GM21825 (cell line): ENCODE results near the gene ZNF609.
"Not testable (repeated sequence)": the region's sequence is repeated elsewhere in the genome, so short reads cannot be mapped to it uniquely, and the experiment has no call there.

Experiments
- ATAC-seq: cut with Tn5 transposase; IDR thresholded peaks from one replicate; pipeline ENCODE4 v1.9.1; 2021; ENCODE audit warnings: mild to moderate bottlenecking, moderate library complexity; ENCODE audit not compliant: unreplicated experiment

Gene ZNF609

GRCh38 chr15:64456634-64457108, 3.7 kb upstream of the ZNF609 start:
- no peak for ATAC-seq

- ATAC-seq = no peak
Measured at GRCh38 chr15:64459066-64459781, 1.2 kb upstream of the ZNF609 start.

GRCh38 chr15:64460724-64461720, 644 bp downstream of the ZNF609 start:
- ATAC-seq = peak; percentile 20

GRCh38 chr15:64461721-64462162, 1.4 kb downstream of the ZNF609 start:
- ATAC-seq = no peak

GRCh38 chr15:64462492-64462891, 2.1 kb downstream of the ZNF609 start:
- no peak for ATAC-seq

- ATAC-seq = no peak
Measured at GRCh38 chr15:64464276-64465005, 4.1 kb downstream of the ZNF609 start.

- ATAC-seq = no peak
Measured at GRCh38 chr15:64466408-64467141, 6.2 kb downstream of the ZNF609 start.

- no peak for ATAC-seq
Measured at GRCh38 chr15:64472161-64472560, 11.8 kb downstream of the ZNF609 start.

- ATAC-seq = no peak
Measured at GRCh38 chr15:64474846-64475245, 14.5 kb downstream of the ZNF609 start.

GRCh38 chr15:64476550-64476949, 16.2 kb downstream of the ZNF609 start:
- no peak for ATAC-seq

- ATAC-seq = no peak
Measured at GRCh38 chr15:64478863-64479262, 18.5 kb downstream of the ZNF609 start.

GRCh38 chr15:64480891-64481290, 20.5 kb downstream of the ZNF609 start:
- ATAC-seq = no peak

- ATAC-seq = no peak
Measured at GRCh38 chr15:64483749-64484148, 23.4 kb downstream of the ZNF609 start.

GRCh38 chr15:64485796-64486195, 25.4 kb downstream of the ZNF609 start:
- no peak for ATAC-seq

GRCh38 chr15:64490598-64491259, 30.4 kb downstream of the ZNF609 start:
- ATAC-seq = no peak

- ATAC-seq = no peak
Measured at GRCh38 chr15:64493641-64494040, 33.3 kb downstream of the ZNF609 start.

- not testable (repeated sequence) for ATAC-seq
Measured at GRCh38 chr15:64495968-64496367, 35.6 kb downstream of the ZNF609 start.

GRCh38 chr15:64500695-64501395, 40.5 kb downstream of the ZNF609 start:
- ATAC-seq = no peak

- ATAC-seq = no peak
Measured at GRCh38 chr15:64501396-64501715, 41.0 kb downstream of the ZNF609 start.
